Measurements from ENCODE around the gene SPDYE3.
"Not testable (repeated sequence)": the region's sequence is repeated elsewhere in the genome, so short reads cannot be mapped to it uniquely, and the experiment has no call there.

Gene SPDYE3

GRCh38 chr7:100352230-100352781 is 44.8 kb downstream of the SPDYE3 start:
- not testable (repeated sequence) for DNase-seq

GRCh38 chr7:100352984-100353684 is 45.6 kb downstream of the SPDYE3 start:
- no peak for DNase-seq

GRCh38 chr7:100353685-100354330 is 46.3 kb downstream of the SPDYE3 start:
- no peak for DNase-seq

GRCh38 chr7:100356416-100357068 is 49.0 kb downstream of the SPDYE3 start:
- DNase-seq, result no peak

DNA sequence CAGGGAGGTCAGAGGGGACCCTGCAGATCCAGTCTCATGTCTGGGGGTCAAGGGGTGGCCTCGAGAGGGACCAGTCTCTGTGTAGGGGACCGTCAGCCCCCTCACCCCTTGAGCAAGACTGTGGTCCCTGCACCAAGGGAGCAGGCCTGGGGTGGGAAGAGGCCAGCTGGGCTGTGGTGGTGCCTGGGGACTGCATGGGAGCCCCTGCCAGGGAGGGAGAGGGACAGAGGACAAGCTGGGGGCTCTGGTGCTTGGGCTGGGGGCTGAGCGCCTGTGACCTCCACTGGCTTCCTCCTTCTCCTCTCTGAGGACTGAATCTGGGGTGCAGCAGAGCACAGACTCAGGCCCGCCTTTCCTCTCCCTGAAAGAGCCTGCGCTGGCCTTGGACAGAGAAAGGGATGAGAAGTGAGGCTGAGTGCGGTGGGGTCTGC is 49.6 kb downstream of the SPDYE3 start:
- no peak for DNase-seq

DNA sequence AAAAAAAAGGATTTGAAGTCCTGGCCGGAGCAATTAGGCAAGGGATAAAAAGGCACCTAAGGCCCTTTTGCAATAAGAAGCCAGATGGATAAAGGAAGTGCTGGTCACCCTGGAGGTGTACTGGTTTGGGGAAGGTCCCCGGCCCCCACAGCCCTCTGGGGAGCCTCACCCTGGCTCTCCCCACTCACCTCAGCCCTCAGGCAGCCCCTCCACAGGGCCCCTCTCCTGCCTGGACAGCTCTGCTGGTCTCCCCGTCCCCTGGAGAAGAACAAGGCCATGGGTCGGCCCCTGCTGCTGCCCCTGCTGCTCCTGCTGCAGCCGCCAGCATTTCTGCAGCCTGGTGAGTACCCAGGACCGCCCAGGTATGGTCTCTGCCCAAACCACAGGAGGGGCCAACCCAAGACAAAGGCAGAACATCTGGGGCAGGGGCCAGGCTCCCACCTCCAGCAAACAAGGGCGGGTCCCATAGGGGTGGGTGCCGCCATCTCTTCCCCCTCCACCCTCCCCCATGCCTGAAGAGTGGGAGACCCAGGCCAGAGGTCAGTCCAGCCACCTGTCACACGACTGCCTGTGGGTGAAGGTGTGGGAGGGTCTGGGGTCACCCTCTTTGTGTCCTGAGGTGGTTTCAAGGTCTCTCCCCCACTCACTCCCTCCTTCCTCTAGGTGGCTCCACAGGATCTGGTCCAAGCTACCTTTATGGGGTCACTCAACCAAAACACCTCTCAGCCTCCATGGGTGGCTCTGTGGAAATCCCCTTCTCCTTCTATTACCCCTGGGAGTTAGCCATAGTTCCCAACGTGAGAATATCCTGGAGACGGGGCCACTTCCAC is 50.7 kb downstream of the SPDYE3 start, which contains the start of gene PILRB:
Gene PILRB (plus strand): TSS at position 91 of the 830 bp plus-strand sequence. CDS start 186 bp downstream, at position 277.
- DNase-seq, result no peak

DNA sequence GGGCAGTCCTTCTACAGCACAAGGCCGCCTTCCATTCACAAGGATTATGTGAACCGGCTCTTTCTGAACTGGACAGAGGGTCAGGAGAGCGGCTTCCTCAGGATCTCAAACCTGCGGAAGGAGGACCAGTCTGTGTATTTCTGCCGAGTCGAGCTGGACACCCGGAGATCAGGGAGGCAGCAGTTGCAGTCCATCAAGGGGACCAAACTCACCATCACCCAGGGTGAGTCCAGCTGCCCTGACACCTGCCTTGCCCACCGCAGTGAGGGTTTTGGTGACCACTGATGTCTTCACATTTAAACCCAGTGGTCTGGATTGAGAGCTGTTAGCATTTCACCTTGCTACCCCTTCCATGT is 51.3 kb downstream of the SPDYE3 start:
- no peak for DNase-seq

DNA sequence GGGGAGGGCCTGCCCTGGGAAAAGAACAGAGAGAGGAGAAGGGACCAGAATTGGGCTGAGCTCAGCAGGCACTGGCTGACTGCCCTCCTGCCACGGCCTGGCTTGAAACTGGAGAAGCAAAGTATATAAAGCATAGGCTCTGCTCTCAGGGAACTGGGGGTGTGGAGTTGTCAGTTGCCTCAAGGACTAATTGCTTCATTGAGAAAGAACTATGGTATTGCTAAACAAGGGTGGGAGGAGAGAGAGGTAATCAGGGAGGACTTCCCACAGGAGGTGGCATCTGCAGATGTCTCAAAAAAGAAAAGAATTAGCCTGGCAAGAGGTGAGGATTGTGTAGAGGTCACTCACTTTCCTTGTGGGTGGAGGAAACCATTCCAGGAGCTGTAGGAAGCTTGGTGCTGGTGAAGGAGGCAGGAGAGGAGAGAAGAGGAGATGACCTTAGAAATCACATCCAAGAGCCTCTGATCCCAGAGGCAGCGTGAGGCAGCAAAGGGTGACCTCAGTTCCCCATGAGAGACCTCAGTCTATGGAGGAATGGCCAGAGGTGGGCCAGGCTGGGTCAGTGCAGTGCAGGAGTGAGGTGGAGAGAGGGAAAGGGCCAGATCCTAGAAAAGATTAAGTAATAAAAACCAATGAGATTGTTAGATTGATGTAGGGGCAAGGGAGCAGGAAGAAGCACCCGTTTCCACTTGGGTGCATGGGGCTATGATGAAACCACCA is 52.8 kb downstream of the SPDYE3 start:
- DNase-seq, result no peak

GRCh38 chr7:100363098-100363497 is 55.6 kb downstream of the SPDYE3 start:
- DNase-seq, result no peak

DNA sequence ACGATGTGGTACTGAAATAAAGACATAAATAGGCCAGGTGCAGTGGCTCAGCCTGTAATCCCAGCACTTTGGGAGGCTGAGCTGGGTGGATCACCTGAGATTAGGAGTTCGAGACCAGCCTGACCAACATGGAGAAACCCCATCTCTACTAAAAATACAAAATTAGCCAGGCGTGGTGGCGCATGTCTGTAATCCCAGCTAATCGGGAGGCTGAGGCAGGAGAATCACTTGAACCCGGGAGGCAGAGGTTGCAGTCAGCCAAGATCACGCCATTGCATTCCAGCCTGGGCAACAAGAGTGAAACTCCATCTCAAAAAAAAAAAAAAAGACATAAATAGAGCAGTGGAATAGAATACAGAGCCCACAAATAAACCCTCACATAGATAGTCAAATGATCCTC is 56.3 kb downstream of the SPDYE3 start:
- not testable (repeated sequence) for DNase-seq

DNA sequence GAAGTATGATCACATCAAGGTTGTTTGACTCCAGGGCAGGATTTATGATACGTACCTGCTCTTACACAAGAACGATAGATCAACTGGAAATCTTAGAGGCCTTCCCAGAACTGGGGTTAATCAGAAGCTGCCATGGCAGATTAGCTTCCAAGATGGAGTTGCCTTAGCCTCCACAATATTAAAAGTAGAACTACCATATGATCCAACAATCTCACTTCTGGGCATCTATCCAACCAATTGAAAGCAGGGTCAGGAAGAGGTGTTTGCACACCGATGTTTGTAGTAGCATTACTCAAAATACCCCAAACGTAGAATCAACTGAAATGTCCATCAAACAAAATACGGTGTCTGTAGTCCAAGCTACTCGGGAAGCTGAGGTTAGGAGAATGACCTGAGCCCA is 57.0 kb downstream of the SPDYE3 start:
- no peak for DNase-seq

GRCh38 chr7:100365998-100366367 is 58.5 kb downstream of the SPDYE3 start:
- DNase-seq, result not testable (repeated sequence)

GRCh38 chr7:100366411-100367250 is 59.1 kb downstream of the SPDYE3 start:
- no peak for DNase-seq

DNA sequence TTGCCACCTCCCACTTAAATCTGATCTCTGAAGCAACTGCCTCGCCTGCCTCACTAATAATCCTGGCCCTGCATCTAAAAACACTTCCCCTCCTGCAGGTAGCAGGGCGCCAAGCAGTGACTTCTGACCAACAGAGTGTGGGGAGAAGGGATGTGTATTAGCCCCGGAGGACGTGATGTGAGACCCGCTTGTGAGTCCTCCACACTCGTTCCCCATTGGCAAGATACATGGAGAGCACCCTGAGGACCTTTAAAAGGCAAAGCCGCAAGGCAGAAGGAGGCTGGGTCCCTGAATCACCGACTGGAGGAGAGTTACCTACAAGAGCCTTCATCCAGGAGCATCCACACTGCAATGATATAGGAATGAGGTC is 59.7 kb downstream of the SPDYE3 start:
- DNase-seq, result no peak

DNA sequence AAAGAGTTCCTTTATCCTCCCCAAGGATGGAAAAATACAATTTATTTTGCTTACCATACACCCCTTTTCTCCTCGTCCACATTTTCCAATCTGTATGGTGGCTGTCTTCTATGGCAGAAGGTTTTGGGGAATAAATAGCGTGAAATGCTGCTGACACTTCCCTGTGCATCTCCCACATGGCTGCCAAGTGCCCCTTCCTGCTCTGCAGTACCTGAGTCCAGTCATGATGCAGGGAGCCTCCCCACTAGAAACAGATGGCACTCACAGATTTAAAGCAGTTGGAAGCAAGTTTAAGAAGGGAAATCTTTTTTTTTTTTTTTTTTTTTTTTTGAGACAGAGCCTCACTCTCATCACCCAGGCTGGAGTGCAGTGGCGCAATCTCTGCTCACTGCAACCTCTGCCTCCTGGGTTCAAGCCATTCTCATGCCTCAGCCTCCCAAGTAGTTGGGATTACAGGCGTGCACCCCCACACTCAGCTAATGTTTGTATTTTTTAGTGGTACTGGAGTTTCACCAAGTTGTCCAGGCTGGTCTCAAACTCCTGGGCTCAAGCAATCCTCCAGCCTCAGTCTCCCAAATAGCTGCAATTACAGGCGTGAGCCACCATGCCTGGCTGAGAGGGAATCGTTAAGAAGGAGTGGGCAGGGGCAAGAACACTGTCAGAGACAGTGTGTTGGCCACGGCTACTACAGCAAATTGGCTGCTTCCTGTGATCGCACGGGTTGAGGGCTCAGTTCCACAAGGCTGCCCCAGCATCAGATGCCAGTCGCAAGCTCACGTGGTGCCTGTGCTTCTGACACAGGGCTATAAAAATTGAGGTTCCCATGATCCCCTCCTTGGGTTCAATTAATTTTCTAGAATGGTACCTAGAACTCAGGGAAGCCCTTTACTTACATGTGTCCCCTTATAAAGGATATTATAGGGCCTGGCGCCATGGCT is 60.4 kb downstream of the SPDYE3 start:
- no peak for DNase-seq

DNA sequence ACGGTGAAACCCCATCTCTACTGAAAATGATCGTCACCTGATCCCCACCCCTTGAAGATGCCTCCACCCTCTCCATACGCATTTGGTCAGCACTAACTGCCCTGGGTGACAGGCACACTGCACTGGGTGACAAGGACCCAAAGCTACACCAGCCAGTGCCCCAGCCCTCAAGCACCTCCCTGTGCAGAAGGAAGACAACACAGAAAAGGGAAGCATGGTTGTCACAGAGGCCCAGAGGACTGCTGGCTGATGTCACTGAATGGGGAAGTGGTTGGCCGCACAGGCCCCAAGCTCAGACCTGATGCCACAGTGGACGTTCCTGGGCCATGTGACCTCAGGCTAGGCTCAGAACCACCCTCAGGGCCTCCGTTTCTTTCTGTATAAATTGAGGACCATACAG is 61.6 kb downstream of the SPDYE3 start:
- DNase-seq, result no peak

DNA sequence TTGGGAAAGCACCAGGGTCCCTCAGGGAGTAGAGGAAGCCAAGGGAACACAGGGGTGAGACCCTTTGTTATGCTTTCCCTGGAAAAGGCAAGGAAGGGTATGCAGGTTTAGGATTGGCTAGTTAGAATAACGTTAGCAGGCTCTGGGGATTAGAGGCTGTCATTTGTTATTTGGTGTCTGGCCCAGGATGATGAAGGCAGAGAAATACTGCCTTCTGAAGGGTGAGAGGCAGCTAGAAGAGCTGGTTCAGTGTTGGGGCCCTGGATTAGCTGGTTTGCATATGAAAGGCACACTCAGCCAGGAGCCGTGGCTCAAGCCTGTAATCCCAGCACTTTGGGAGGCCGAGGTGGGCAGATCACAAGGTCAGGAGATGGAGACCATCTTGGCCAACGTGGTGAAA is 62.8 kb downstream of the SPDYE3 start:
- DNase-seq, result no peak

- no peak for DNase-seq
Observed at GRCh38 chr7:100370746-100371145, 63.2 kb downstream of the SPDYE3 start.

DNA sequence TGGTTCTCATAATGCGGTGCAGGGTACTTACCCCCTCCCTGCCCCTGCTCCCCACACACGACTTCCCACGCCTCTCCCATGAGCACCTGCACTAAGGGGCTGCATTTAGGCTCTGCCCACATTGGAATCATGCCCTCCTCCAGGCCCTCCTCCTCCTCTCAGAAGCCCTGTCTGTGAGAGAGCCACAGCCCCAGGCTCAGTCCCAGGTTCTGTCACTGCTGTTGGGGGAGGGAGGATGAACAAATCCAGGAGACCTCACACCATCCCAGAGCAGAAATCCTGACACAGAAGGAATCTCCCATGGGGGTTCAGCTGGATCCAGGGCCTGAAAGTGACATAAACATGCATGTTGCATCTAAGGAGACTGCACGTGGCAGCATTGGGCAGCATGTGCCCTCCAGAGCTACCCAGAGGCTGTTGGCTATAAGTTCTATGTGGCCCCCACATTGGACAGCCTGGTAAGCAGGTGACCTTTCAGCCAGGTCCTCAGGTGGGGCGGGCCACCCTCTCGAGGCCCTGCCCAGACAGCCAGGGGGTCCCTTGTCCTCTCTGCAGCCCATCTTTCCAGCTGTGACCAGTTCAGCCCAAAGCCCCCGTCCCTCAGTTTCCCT is 64.2 kb downstream of the SPDYE3 start:
- no peak for DNase-seq
